ENCODE measurements around the gene LGALS7. TPM values are rescaled to one million over a fixed set of nuclear protein-coding genes. Genes with fewer than 3 reads are reported as not detected.

Gene LGALS7
- total and polyA plus RNA-seq, 2 of the 13 experiments (the other 11 are each of a cell fraction or from before 2014, with no cell fraction given), result 0.73 TPM; not detected in 1

GRCh38 chr19:38784224-38784623 is 10.9 kb upstream of the LGALS7 start (continued):
- TF ChIP-seq TFDP1 (CRISPR knock-in tag; IDR thresholded peaks at IDR 0.05; ENCODE audit: borderline replicate concordance) (no peak), GATAD1 (CRISPR knock-in tag; IDR thresholded peaks at IDR 0.05) (no peak), HMG20A (CRISPR knock-in tag; IDR thresholded peaks at IDR 0.05; ENCODE audit: borderline replicate concordance) (no peak), NBN (conservative IDR thresholded peaks at IDR 0.05) (no peak), MYNN (CRISPR knock-in tag; IDR thresholded peaks at IDR 0.05; ENCODE audit: low read depth) (no peak), SIX1 (CRISPR knock-in tag; IDR thresholded peaks at IDR 0.05; ENCODE audit: borderline replicate concordance) (no peak), ZMAT3 (CRISPR knock-in tag; conservative IDR thresholded peaks at IDR 0.05) (no peak), PATZ1 (CRISPR knock-in tag; IDR thresholded peaks at IDR 0.05) (no peak), AGO1 (IDR thresholded peaks at IDR 0.05; ENCODE audit: low read depth, low read length, poor library complexity, severe bottlenecking) (no peak), HNF1B (CRISPR knock-in tag; IDR thresholded peaks at IDR 0.05) (peak; percentile 33; the same call in 1 of the 2 replicates), JARID2 (CRISPR knock-in tag; IDR thresholded peaks at IDR 0.05; ENCODE audit: insufficient replicate concordance) (no peak), EEA1 (CRISPR knock-in tag; IDR thresholded peaks at IDR 0.05; ENCODE audit: borderline replicate concordance) (no peak), MIER2 (CRISPR knock-in tag; IDR thresholded peaks at IDR 0.05) (no peak), ISL2 (CRISPR knock-in tag; IDR thresholded peaks at IDR 0.05) (no peak), DRAP1 (CRISPR knock-in tag; IDR thresholded peaks at IDR 0.05) (no peak; the same call in 1 of the 2 replicates)
- TF ChIP-seq, protein P1, sequence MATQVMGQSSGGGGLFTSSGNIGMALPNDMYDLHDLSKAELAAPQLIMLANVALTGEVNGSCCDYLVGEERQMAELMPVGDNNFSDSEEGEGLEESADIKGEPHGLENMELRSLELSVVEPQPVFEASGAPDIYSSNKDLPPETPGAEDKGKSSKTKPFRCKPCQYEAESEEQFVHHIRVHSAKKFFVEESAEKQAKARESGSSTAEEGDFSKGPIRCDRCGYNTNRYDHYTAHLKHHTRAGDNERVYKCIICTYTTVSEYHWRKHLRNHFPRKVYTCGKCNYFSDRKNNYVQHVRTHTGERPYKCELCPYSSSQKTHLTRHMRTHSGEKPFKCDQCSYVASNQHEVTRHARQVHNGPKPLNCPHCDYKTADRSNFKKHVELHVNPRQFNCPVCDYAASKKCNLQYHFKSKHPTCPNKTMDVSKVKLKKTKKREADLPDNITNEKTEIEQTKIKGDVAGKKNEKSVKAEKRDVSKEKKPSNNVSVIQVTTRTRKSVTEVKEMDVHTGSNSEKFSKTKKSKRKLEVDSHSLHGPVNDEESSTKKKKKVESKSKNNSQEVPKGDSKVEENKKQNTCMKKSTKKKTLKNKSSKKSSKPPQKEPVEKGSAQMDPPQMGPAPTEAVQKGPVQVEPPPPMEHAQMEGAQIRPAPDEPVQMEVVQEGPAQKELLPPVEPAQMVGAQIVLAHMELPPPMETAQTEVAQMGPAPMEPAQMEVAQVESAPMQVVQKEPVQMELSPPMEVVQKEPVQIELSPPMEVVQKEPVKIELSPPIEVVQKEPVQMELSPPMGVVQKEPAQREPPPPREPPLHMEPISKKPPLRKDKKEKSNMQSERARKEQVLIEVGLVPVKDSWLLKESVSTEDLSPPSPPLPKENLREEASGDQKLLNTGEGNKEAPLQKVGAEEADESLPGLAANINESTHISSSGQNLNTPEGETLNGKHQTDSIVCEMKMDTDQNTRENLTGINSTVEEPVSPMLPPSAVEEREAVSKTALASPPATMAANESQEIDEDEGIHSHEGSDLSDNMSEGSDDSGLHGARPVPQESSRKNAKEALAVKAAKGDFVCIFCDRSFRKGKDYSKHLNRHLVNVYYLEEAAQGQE (IDR thresholded peaks at IDR 0.05; ENCODE audit: borderline replicate concordance in 1 of 2, low read depth in 1 of 2, low read length in 2 of 2), result no peak
- TF ChIP-seq, protein P2, sequence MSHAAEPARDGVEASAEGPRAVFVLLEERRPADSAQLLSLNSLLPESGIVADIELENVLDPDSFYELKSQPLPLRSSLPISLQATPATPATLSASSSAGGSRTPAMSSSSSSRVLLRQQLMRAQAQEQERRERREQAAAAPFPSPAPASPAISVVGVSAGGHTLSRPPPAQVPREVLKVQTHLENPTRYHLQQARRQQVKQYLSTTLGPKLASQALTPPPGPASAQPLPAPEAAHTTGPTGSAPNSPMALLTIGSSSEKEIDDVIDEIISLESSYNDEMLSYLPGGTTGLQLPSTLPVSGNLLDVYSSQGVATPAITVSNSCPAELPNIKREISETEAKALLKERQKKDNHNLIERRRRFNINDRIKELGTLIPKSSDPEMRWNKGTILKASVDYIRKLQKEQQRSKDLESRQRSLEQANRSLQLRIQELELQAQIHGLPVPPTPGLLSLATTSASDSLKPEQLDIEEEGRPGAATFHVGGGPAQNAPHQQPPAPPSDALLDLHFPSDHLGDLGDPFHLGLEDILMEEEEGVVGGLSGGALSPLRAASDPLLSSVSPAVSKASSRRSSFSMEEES (CRISPR knock-in tag; IDR thresholded peaks at IDR 0.05), result no peak
- TF ChIP-seq, protein P3, sequence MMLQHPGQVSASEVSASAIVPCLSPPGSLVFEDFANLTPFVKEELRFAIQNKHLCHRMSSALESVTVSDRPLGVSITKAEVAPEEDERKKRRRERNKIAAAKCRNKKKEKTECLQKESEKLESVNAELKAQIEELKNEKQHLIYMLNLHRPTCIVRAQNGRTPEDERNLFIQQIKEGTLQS (CRISPR knock-in tag; IDR thresholded peaks at IDR 0.05), result peak; percentile 66

Data from HepG2 (cell line).